K562 (cell line): ENCODE results near the gene RNU6-9. TPM values are rescaled to one million over a fixed set of nuclear protein-coding genes. Genes with fewer than 3 reads are reported as not detected.

Source experiments
- ARID3A ChIP-seq: IDR thresholded peaks from 2 replicates; pipeline ENCODE4 v1.6.1; 2012; ENCODE audit warnings: low read depth, low read length, improper control_type of control experiment, borderline replicate concordance
- FOXP4 ChIP-seq: sonication (generic); formaldehyde crosslinking; IDR thresholded peaks from 2 replicates; pipeline ENCODE4 v1.8.0; 2022; ENCODE audit warnings: mild to moderate bottlenecking, missing genetic modification reagents, borderline replicate concordance
- MBD2 ChIP-seq: sonication (generic); IDR thresholded peaks from 2 replicates; pipeline ENCODE4 v1.6.1; 2016; ENCODE audit warnings: low read depth, borderline replicate concordance
- MCM5 ChIP-seq: fragments of 450-650 bp; IDR thresholded peaks from 2 replicates; pipeline ENCODE4 v1.6.1; 2016; ENCODE audit warnings: low read depth
- MXI1 ChIP-seq: IDR thresholded peaks from 2 replicates; pipeline ENCODE4 v1.6.1; 2011; ENCODE audit warnings: low read depth, mild to moderate bottlenecking, improper control_type of control experiment, low read length
- MYNN ChIP-seq, 2 experiments: sonication (generic); formaldehyde crosslinking in 1 of 2; IDR thresholded peaks; 2 replicates each; pipeline versions ENCODE4 v1.5.0 to v1.6.1; 2016 to 2020; ENCODE audit warnings: antibody characterized with exemption in 1 of 2, missing genetic modification reagents in 1 of 2
- NCOA1 ChIP-seq: fragments of 450-650 bp; IDR thresholded peaks from 2 replicates; pipeline ENCODE4 v1.6.1; 2016; ENCODE audit warnings: low read depth
- NR2C1 ChIP-seq, 2 experiments: fragments of 450-650 bp; IDR thresholded peaks; 2 replicates each; pipeline ENCODE4 v1.6.1; 2017; ENCODE audit warnings: mild to moderate bottlenecking in 2 of 2, antibody characterized with exemption in 1 of 2, inconsistent platforms in 1 of 2, missing compliant biosample characterization in 1 of 2, missing genetic modification characterization in 1 of 2
- PHF8 ChIP-seq: fragments of 200-600 bp; sonication (generic); IDR thresholded peaks from 2 replicates; pipeline ENCODE4 v1.6.1; 2012; ENCODE audit warnings: mixed run types, mild to moderate bottlenecking, inconsistent platforms, low read length, moderate library complexity, borderline replicate concordance
- POLR3A ChIP-seq: IDR thresholded peaks from 2 replicates; pipeline ENCODE4 v1.6.1; 2011; ENCODE audit warnings: borderline replicate concordance, mild to moderate bottlenecking, moderate library complexity; ENCODE audit not compliant: insufficient read length, insufficient read depth; ENCODE audit errors: extremely low read depth
- PYGO2 ChIP-seq: fragments of 450-650 bp; IDR thresholded peaks from 2 replicates; pipeline ENCODE4 v1.6.1; 2016; ENCODE audit warnings: mild to moderate bottlenecking, missing genetic modification characterization, moderate library complexity, missing compliant biosample characterization
- SMARCE1 ChIP-seq: fragments of 450-650 bp; IDR thresholded peaks from 2 replicates; pipeline ENCODE4 v1.7.1; 2016; ENCODE audit warnings: mild to moderate bottlenecking
- SNIP1 ChIP-seq: fragments of 450-650 bp; IDR thresholded peaks from 2 replicates; pipeline ENCODE4 v1.7.1; 2017; ENCODE audit warnings: low read depth, mild to moderate bottlenecking
- SNRNP70 ChIP-seq: fragments of 200-400 bp; formaldehyde crosslinking; optimal IDR thresholded peaks from 2 replicates; pipeline ENCODE3; 2017; ENCODE audit warnings: low read depth, low read length
- TSC22D4 ChIP-seq: fragments of 450-650 bp; IDR thresholded peaks from 2 replicates; pipeline ENCODE4 v1.6.1; 2016; ENCODE audit warnings: missing genetic modification characterization, missing biosample characterization, control low read depth
- UBTF ChIP-seq, 2 experiments: IDR thresholded peaks; 2 replicates each; pipeline ENCODE4 v1.6.1; 2012; ENCODE audit warnings: improper control_type of control experiment in 2 of 2, low read depth in 2 of 2, low read length in 2 of 2, borderline replicate concordance in 1 of 2
- ZNF696 ChIP-seq: fragments of 250-450 bp; sonication (Bioruptor Pico); conservative IDR thresholded peaks from 2 replicates; pipeline ENCODE4 v1.4.0; 2020; ENCODE audit warnings: mild to moderate bottlenecking, moderate library complexity
- ZNF76 ChIP-seq: fragments of 250-450 bp; sonication (Bioruptor Pico); IDR thresholded peaks from 2 replicates; pipeline ENCODE4 v1.4.0; 2020; ENCODE audit warnings: mild to moderate bottlenecking, moderate library complexity, borderline replicate concordance
- polyA plus RNA-seq, 8 experiments: library from polyadenylated mRNA; depleted of rRNA in 4 of 8; stranded (reverse) in 5 of 8; unstranded in 3 of 8; fragments of >200 nt; fragmentation: Nextera tagmentation in 2 of 8; fragmentation: Illumina TruSeq in 1 of 8; extraction: Ambion mirVana in 2 of 8; extraction: Trizol in 1 of 8; gene quantifications; 2 replicates each; pipeline versions ENCODE4 v1.2.1 to v1.2.3, GENCODE V29; 2011 to 2014; ENCODE audit warnings: inconsistent platforms in 1 of 8, missing spikeins in 1 of 8
- total RNA-seq, 7 experiments: library from RNA; depleted of rRNA in 6 of 7; stranded (reverse); fragments of >200 nt in 6 of 7; fragmentation: Illumina TruSeq in 2 of 7; extraction: Trizol in 2 of 7; gene quantifications; 2 replicates each; pipeline versions ENCODE4 v1.2.1 to v1.2.3, GENCODE V29; 2011 to 2021; ENCODE audit warnings: low replicate concordance in 1 of 7
- TF ChIP-seq, protein P1 (sequence below): fragments of 450-650 bp; IDR thresholded peaks from 2 replicates; pipeline ENCODE4 v1.6.1; 2014; ENCODE audit warnings: low read depth, mild to moderate bottlenecking, moderate library complexity, borderline replicate concordance

The RNU6-9 gene
- total and polyA plus RNA-seq, 9 of the 15 experiments (the other 6 are each of a cell fraction or from before 2014, with no cell fraction given) = not detected

DNA sequence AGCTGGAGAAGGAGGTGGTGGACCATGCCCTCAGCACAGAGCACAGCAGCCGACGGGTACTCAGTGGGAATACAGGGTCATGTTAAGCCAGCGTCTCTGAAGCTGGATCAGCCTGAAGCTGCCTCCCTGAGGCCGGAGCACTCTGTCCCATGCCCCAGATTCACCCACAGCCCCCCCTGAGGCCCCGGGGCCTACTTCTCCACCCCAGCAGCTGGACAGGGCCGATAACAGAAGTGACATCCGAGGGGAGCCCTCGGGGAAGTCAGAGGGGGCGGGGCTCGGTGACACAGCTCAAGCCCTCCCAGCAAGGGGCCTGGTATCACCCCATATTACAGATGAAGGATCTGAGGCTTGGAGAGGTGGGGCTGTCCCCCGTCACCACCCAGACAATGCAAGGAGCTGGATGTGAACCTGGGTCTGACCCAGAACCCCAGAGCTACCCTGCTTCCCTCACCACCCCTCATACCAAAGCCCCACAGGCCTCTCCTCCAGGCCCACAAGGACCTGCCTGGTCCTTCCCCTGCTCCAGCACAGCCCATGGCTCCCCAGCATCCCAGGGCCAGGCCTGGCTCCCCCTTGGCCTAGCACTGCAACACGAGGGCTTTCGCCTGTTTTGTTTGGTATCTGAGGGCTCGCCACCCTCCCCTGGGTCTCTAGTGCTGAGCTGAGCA is 14.0 kb downstream of the RNU6-9 start (continued):
- TF ChIP-seq, protein P1, sequence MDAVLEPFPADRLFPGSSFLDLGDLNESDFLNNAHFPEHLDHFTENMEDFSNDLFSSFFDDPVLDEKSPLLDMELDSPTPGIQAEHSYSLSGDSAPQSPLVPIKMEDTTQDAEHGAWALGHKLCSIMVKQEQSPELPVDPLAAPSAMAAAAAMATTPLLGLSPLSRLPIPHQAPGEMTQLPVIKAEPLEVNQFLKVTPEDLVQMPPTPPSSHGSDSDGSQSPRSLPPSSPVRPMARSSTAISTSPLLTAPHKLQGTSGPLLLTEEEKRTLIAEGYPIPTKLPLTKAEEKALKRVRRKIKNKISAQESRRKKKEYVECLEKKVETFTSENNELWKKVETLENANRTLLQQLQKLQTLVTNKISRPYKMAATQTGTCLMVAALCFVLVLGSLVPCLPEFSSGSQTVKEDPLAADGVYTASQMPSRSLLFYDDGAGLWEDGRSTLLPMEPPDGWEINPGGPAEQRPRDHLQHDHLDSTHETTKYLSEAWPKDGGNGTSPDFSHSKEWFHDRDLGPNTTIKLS = no peak
- no peak for TF ChIP-seq ZNF696 (CRISPR knock-in tag)
- TF ChIP-seq MBD2 = peak; percentile 89
- TF ChIP-seq SNIP1 = no peak
- no peak for TF ChIP-seq SNRNP70
- TF ChIP-seq SMARCE1 = peak; percentile 97
- TF ChIP-seq NCOA1 = peak; percentile 88; the same call in 1 of the 2 replicates
- TF ChIP-seq TSC22D4 (tag) = no peak
- peak; percentile 24; the same call in 1 of the 2 replicates for TF ChIP-seq PHF8
- no peak for TF ChIP-seq MCM5
- peak; percentile 48; the same call in 1 of the 2 replicates for TF ChIP-seq PYGO2 (tag)
- peak in 1 of 2 experiments; percentile 90; a peak in 2 of 4 replicates for TF ChIP-seq UBTF (IDR thresholded peaks at IDR 0.05; ENCODE audit: borderline replicate concordance in 1 of 2, low read depth in 2 of 2, low read length in 2 of 2)
- TF ChIP-seq ZNF76 = peak; percentile 75; the same call in 1 of the 2 replicates
- TF ChIP-seq POLR3A = no peak
- TF ChIP-seq MXI1 = 0 out of 2 replicates have a peak, but pooled peaks have one; percentile 14
- peak; percentile 47; the same call in 1 of the 2 replicates for TF ChIP-seq ARID3A
- no peak for TF ChIP-seq FOXP4 (CRISPR knock-in tag)
- TF ChIP-seq MYNN (IDR thresholded peaks at IDR 0.05) = peak; percentile 96
- TF ChIP-seq MYNN (CRISPR knock-in tag; IDR thresholded peaks at IDR 0.05) = no peak
- no peak for TF ChIP-seq NR2C1 (IDR thresholded peaks at IDR 0.05)
- TF ChIP-seq NR2C1 (tag; IDR thresholded peaks at IDR 0.05) = 0 out of 2 replicates have a peak, but pooled peaks have one; percentile 34
